GM18505 (cell line): ENCODE measurements around the gene DPM2.

Experiments used
- ATAC-seq: cut with Tn5 transposase; IDR thresholded peaks from one replicate; pipeline ENCODE4 v1.9.1; 2021; ENCODE audit not compliant: unreplicated experiment
- POLR2A ChIP-seq: IDR thresholded peaks from 4 replicates; pipeline ENCODE4 v1.6.1; 2011; ENCODE audit warnings: borderline replicate concordance; ENCODE audit not compliant: insufficient read depth, insufficient read length; ENCODE audit errors: extremely low read depth

The DPM2 gene

DNA sequence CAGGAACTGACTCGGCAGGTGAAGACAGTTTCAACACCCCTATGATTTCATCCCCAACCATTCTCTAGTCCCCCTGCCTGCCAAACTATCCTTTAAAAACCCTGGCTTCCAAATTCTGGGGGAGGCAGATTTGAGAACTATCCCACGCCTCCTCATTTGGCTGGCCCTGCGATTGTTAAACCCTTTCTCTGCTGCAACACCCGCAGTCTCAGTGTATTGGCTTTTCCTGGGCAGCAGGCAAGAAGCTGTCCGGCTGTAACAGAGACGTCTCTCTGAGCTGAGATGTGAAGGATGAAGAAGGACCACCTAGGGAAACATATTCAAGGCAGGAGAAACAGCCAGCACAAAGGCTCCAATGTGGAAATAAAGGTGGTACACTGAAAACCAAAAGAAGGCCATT, 44.8 kb downstream of the DPM2 start:
- TF ChIP-seq POLR2A, result no peak
- ATAC-seq, result no peak

DNA sequence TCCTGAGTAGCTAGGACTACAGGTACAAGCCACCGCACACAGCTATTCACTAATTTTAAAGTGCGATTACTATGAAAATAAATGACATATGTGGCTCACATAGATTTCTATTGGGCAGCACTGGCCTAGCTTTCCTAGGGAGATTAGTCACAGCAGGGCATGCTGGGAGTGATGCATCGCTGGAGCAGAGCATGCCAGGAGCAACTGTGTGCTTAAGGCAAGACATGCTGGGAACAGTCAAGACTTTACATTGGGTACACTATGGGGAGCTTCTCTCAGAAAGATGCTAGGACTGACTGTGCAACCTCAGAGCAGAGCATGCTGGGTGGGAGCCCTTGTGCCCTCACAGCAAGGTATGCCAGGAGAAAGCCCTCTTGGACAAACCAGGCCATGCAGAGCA, 47.6 kb downstream of the DPM2 start:
- ATAC-seq, result no peak
- no peak for TF ChIP-seq POLR2A

DNA sequence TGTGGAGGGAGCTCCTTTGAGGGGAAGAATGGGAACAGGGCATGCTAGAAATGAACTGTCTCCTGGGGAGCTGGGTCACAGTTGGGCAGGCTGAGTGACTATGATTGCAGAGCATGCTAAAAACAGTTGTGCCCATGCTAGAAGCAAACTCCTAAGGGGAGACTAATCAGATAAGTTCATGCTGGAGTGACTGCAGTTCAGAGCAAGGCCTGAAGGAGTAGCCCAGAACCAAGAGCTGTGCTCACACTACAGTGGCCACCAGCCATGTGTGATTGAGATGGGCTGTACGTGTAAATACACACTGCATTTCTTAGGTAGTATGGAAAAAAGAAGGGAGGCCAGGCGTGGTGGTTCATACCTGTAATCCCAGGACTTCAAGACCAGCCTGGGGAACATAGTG, 49.9 kb downstream of the DPM2 start:
- ATAC-seq, result no peak
- no peak for TF ChIP-seq POLR2A

DNA sequence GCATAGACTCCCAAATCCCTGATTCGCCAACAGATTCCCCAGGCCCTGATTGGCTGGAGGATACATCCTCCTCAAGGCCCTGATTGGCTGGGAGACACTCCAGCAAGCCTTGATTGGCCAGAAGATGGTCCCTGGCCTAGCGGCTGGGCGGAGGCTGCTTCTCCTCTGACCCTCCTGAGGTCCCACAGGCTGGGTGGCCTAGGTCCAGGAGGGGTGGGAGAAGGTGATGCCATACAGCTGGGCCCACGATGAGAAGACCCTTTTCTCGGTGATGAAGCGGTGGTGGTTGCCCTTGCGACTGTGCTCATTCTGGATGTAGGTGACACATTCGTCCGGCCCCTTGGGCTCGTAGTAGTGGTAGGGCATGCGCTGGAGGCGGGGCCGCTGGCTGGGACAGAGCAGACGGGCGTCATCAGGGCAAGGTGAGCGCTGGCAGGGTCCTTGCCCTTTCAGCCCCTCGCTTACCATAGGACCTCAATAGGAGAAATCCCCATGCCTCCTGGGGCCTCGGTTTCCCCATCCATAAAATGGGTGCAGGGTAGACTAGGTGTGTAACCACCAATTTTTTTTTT, 51.2 kb downstream of the DPM2 start:
- peak; percentile 25 for TF ChIP-seq POLR2A
- no peak for ATAC-seq

GRCh38 chr9:127885508-127886281, 52.0 kb downstream of the DPM2 start:
- ATAC-seq, result no peak
- no peak for TF ChIP-seq POLR2A
